OCI-LY7 (cell line): ENCODE measurements around the gene FAM20A. TPM values are rescaled to one million over a fixed set of nuclear protein-coding genes. Genes with fewer than 3 reads are reported as not detected.

Source experiments
- BruUV-seq: library from RNA; stranded (reverse); fragments of 400-500 nt; replicated peaks from 2 replicates; lab custom pipeline; 2021; lab: Mats Ljungman, UMichigan
- CTCF ChIA-PET: fragments of 300-600 bp; sonication (Branson Sonifier 250); formaldehyde crosslinking; loops from one replicate; lab custom pipeline; 2022; ENCODE audit warnings: antibody characterized with exemption; ENCODE audit not compliant: unreplicated experiment; lab: Charles Lee
- POLR2A ChIA-PET: fragments of 300-600 bp; sonication (Branson Sonifier 250); formaldehyde crosslinking; loops from one replicate; lab custom pipeline; 2022; ENCODE audit warnings: antibody characterized with exemption; lab: Charles Lee
- DNase-seq: peaks from one replicate; pipeline ENCODE4 v3.0.0-alpha.2; 2015; ENCODE audit warnings: low spot score
- H2AFZ ChIP-seq: fragments of 200-600 bp; sonication (generic), shearing (Covaris generic); 2 replicates; pipeline ENCODE4 v1.6.1; 2014; ENCODE audit warnings: mild to moderate bottlenecking, antibody characterized with exemption, low read length, moderate library complexity
- H3K27ac ChIP-seq: fragments of 200-600 bp; sonication (generic); 2 replicates; pipeline ENCODE4 v1.5.1; 2014; ENCODE audit warnings: mixed run types, low read depth, mild to moderate bottlenecking, moderate library complexity, low read length, inconsistent platforms; ENCODE audit not compliant: poor library complexity, severe bottlenecking
- H3K36me3 ChIP-seq: fragments of 200-600 bp; sonication (generic); 2 replicates; pipeline ENCODE4 v1.6.1; 2014; ENCODE audit warnings: mild to moderate bottlenecking, antibody characterized with exemption, low read length, moderate library complexity, mixed read lengths; ENCODE audit not compliant: insufficient read depth
- H3K4me1 ChIP-seq: fragments of 200-600 bp; sonication (generic); 2 replicates; pipeline ENCODE4 v1.5.1; 2014; ENCODE audit warnings: mild to moderate bottlenecking, low read length; ENCODE audit not compliant: insufficient read depth, poor library complexity, severe bottlenecking
- H3K4me2 ChIP-seq: fragments of 200-600 bp; sonication (generic); 2 replicates; pipeline ENCODE4 v1.6.1; 2014; ENCODE audit warnings: mild to moderate bottlenecking, low read length
- H3K4me3 ChIP-seq: fragments of 200-600 bp; sonication (generic); 2 replicates; pipeline ENCODE4 v1.5.1; 2014; ENCODE audit warnings: mild to moderate bottlenecking, low read depth, low read length; ENCODE audit not compliant: poor library complexity, severe bottlenecking
- H3K79me2 ChIP-seq: fragments of 200-600 bp; sonication (generic); 2 replicates; pipeline ENCODE4 v1.6.1; 2016; ENCODE audit warnings: low read depth, mild to moderate bottlenecking, low read length, moderate library complexity, mixed read lengths; ENCODE audit not compliant: insufficient read depth
- H3K9me2 ChIP-seq: fragments of 200-600 bp; sonication (generic); 2 replicates; pipeline ENCODE4 v1.6.1; 2016; ENCODE audit warnings: mild to moderate bottlenecking, low read length, mixed read lengths; ENCODE audit not compliant: insufficient read depth
- H3K9me3 ChIP-seq: fragments of 200-600 bp; sonication (generic); 2 replicates; pipeline ENCODE4 v1.6.1; 2014; ENCODE audit warnings: mild to moderate bottlenecking, mixed run types, low read length, mixed read lengths
- H4K20me1 ChIP-seq: fragments of 200-600 bp; sonication (generic); 2 replicates; pipeline ENCODE4 v1.6.1; 2014; ENCODE audit warnings: mild to moderate bottlenecking, antibody characterized with exemption, low read length, moderate library complexity, mixed read lengths; ENCODE audit not compliant: insufficient read depth
- CTCF ChIP-seq: fragments of 200-600 bp; sonication (generic); conservative IDR thresholded peaks from 2 replicates; pipeline ENCODE4 v1.5.1; 2014; ENCODE audit warnings: mild to moderate bottlenecking, antibody characterized with exemption, low read length, moderate library complexity, mixed read lengths
- EZH2phosphoT487 ChIP-seq: fragments of 200-600 bp; sonication (generic); IDR thresholded peaks from 2 replicates; pipeline ENCODE4 v1.6.1; 2018; ENCODE audit warnings: low read depth, borderline replicate concordance, mild to moderate bottlenecking, mixed run types, antibody characterized with exemption, low read length, moderate library complexity, mixed read lengths
- intact Hi-C: fragments of 100-400 bp; cut with micrococcal nuclease; formaldehyde crosslinking; loops from one replicate; pipeline ENCODE4 v1.10.0; 2022; ENCODE audit not compliant: unreplicated experiment
- total RNA-seq, 2 experiments: library from RNA; depleted of rRNA in 1 of 2; stranded (reverse); fragments of >200 nt in 1 of 2; shearing (Covaris generic) in 1 of 2; gene quantifications; 2 replicates each; pipeline ENCODE4 v1.2.3, GENCODE V29; 2014 to 2022

FAM20A gene
- total RNA-seq, 2 experiments from 2014 or later = not detected

GRCh38 chr17:68598074-68598473 lies 3.1 kb downstream of the FAM20A start:
- H4K20me1 ChIP-seq = no peaks in the 10 kb centered on the region
- H2AFZ ChIP-seq = no peak overlapping the region
- no peaks in the 10 kb centered on the region for H3K9me3 ChIP-seq
- no peaks in the 10 kb centered on the region for H3K36me3 ChIP-seq
- no peak overlapping the region for H3K4me3 ChIP-seq
- no peaks in the 10 kb centered on the region for H3K4me1 ChIP-seq
- no TSS peak for BruUV-seq
- H3K4me2 ChIP-seq = no peak overlapping the region
- DNase-seq = no peak
- intact Hi-C loops = no loop called here
- ChIA-PET POLR2A (interaction anchor here (0.7 kb wide), 1 partner anchor 15 kb away, joined by 3 read pairs; no protein-coding TSS in a partner anchor), CTCF (no interaction called here)
- TF ChIP-seq CTCF = no peak
- no peak for TF ChIP-seq EZH2phosphoT487
- no peaks in the 10 kb centered on the region for H3K79me2 ChIP-seq
- H3K9me2 ChIP-seq = no peaks in the 10 kb centered on the region
- no peak overlapping the region for H3K27ac ChIP-seq

GRCh38 chr17:68596411-68596945 lies 4.7 kb downstream of the FAM20A start:
- intact Hi-C loops = no loop called here

More at GRCh38 chr17:68596411-68596945, 4.7 kb downstream of the FAM20A start:
- POLR2A ChIA-PET = interaction anchor here (1.0 to 1.8 kb wide), 3 partner anchors 9 to 23 kb away, joined by 3 to 4 read pairs (median 3); no protein-coding TSS in a partner anchor
- H3K36me3 ChIP-seq = no peaks in the 10 kb centered on the region
- no peak overlapping the region for H3K4me3 ChIP-seq
- TF ChIP-seq CTCF (no peak), EZH2phosphoT487 (no peak)
- H2AFZ ChIP-seq = no peak overlapping the region
- no peaks in the 10 kb centered on the region for H3K9me3 ChIP-seq
- CTCF ChIA-PET = no interaction called here
- DNase-seq = no peak
- no peaks in the 10 kb centered on the region for H3K4me1 ChIP-seq
- H4K20me1 ChIP-seq = no peaks in the 10 kb centered on the region
- no peak overlapping the region for H3K27ac ChIP-seq
- no peak overlapping the region for H3K4me2 ChIP-seq
- no TSS peak for BruUV-seq
- no peaks in the 10 kb centered on the region for H3K79me2 ChIP-seq
- H3K9me2 ChIP-seq = no peaks in the 10 kb centered on the region
